Measurements from ENCODE around the gene AHR.

Gene AHR

DNA sequence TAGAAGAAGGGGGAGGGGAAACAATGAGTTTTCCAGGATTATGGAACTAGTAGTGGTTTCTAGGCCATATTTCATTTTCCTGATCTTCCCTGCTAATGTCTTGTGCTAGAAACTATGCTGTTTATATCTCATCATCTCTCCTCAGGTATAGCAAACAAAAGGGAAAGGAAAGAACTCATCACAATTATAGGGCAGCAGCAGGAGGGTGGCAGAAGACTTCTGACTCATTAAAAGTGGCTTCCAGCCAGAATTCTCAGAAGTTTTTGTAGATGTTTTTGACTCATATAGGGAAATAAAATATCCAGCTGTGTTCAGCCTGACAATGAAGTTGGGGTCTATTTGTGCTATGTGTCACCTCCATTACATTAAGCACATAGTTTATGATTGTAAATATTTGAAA is 6.5 kb downstream of the AHR start:
- peak in 1 of 2 donors; percentile 49 for DNase-seq

DNA sequence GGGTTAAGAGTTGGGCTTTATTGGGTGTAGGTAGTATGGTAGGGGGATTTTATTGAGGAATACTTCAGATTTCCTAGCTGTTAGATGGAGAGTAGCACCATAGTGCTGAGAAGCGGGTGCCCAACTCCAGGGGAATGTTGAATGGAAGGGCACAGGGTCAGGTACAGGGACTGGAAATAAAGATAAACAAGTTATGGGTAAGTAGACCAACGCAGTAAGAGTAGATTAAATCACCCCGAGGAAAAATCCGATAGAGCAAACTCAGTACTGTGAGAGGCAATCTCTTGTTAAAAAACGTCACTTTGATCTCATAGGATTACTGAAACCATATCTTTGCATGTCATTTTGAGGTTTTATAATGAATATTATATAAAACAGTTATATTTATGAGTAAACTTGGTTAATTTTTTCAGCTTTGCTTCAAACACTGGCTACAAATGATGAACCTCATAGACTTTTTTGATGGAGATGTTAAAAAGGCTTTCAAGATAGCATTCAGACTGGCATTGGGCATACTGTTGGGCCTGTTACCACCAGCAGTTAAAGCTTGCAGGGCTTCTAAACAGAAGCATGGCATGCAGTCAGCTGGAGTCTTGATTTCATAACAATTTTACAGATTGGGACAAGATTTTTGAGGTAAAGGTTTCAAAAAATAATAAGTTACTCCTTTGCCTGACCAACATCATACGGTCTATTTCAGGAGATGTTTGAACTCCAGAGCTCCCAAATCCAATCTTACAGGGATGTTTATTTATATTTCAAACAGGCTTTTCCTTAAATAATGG is 7.1 kb downstream of the AHR start:
- DNase-seq, result peak in 1 of 2 donors; percentile 26

DNA sequence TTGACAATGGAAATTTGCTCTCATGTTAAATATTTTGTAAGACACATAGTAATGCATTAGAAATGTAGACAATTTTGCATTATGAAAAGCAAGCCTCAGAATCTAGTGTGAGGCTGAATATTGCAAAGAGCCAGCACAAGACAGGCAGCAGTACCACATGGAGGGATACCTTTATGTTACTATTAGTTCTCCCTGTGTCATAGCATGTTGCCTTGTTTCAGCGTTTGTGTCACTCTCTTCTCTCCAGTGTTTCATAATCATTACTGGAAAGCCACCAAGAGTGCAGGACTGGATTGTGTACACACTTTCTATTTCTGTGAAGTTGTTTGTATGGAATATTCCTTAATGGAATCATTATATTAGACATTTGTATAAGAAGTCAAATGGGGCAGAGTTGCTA is 8.5 kb downstream of the AHR start:
- DNase-seq, result no peak

DNA sequence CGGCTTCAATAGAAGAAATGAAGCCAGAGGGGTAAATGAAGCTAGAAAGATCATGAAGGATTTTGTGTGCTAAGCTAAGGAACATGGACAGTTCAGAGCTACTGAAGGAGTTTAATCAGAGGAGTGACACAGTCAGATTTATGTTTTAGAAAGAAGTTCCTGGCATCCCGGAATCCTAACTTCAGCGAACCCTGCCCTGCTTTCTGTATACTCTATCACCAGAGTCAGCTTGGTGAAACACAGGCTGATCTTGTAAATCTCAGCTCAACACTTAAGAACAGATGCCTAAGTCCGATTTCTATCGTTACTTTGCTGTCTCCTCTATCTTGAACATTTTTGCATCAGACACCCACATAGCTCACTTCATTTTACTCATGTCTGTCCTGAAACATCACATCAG is 9.1 kb downstream of the AHR start:
- DNase-seq, result no peak

DNA sequence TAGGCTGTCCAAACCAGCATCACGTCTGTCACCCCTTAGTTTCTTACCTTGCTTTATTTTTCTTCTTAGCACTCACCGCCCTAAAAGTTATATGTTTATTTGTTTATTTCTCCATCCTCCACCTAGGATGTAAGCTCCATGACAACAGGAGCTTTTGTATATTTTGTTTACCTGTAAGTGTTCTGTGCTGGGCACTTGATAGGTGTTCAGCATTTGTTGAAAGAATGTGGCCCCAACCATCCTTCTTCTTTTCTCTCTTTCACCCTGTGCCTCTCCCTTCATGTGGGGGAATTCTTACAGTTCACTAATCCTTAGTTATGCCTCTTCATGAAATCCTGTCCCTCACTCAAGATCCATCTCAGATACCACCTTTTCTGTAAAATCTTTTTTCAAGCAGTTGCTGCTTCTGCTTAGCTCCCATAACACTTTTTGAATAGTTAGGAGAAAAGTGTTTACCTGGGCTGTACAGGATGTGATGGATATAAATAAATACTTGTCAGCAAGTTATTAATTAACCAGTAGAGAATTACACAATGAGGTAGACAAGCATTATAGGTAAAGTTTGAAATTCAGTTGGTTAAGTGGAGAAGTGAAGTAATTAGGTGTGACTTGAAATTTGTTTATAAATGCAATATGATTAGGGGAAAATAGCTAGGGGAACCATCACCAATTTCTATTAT is 9.7 kb downstream of the AHR start:
- peak in 1 of 2 donors; percentile 17 for DNase-seq

DNA sequence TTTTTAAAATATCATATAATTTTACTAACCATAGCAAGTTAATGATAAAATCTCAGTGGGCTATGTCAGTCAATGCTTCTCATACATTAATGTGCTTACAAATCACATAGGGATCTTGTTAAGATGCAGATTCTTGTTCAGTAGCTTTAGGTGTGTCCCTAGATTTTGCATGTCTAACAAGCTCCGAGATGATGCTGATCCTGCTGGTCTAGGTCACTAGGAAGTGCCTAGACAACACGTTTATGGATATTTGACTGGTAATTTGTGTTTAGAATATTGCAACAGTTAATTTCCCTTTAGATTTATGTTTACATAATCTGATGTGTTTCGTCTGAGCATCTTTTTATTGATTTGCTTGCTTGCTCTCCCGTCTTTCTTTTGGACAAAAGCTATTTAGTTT is 12.7 kb downstream of the AHR start:
- no peak for DNase-seq

DNA sequence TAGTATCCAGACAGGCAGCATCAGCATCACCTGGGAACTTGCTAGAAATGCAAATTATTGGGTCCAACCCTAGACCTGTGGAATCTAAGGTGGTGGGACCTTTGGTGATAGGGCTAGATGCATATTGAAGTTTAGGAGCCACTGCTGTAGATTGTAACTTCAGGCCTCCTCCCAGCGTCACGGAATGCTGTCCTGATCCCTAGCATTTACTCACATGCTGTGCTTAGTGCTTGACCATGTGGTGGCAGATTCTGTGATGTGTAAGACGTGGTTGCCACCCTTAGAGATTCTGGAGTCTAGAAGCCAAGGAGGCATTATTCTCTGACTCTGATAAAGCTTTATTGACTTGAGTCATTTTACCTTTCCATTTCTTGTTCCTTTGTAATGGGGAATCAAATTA is 13.5 kb downstream of the AHR start:
- DNase-seq, result no peak

DNA sequence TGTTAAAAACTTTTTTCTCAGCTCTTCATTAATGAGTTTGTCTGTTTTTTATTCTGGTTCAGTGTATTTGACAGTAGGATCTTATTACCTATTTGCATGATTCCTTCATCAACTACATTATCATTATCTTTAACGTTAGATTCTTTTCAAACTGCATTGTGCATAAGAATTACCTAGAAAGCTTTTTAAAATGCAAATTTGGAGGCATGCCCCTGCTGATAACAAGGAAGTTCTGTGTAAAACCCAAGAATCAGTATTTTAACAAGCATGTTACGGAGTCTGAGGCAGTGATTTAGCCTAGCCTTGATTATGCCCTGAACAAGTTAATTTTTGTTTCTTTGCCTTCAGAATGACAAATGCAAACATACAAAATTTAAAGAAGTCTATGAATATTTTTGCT is 14.2 kb downstream of the AHR start:
- no peak for DNase-seq

DNA sequence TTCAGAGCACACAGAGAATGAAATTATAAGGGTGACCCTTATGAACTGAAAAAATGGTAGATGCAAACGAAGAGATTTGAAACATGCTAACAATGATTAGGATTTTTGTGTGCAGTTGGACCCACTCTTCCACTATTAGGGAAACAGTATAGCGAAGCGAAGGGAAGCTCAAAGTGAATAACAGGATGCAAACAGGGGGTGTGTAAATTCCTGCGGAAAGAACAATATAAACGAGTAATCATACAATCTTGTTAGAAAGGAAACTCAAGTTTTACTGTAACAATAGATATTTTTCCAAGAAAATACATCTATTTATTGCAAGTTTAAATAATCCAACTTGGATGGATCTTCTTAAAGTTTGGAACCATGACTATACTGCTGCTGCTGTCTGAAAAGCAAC is 14.7 kb downstream of the AHR start:
- DNase-seq, result no peak

DNA sequence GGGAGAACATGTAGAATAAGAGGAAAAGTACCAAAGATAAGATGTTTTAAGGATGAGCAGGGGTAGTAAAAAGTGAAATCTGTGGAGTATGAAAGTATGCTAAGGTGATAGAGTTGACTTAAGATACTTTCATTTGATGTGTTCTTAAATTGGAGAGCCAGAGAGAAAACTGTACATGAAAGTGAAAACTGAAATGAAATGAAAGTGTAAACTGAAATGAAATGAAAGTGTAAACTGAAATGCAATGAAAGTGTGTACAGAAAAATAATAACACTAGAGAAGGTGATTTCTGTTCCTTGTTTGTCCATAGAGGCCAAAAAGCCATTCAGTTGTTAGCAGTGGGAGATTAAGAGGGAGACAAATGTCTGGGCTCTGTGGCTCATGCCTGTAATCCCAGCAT is 17.5 kb downstream of the AHR start:
- DNase-seq, result no peak

DNA sequence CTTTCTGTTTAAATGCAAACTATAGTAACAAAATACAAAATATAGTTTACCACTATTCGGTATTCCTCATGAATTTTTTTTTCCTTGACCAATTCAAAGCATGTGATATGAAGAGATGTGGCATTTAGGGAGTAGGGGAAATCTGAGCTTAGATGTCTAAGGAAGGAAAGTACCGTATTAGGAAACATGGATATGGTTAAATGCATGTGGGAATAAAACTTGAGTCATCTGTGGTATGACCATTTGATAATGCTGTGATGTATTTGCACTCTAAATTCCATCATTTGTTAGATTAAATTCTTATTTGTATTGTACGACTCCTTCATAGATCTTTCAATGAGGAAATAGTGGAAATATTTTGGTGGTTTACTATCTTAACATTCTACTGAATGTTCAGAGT is 19.7 kb downstream of the AHR start:
- DNase-seq, result no peak

DNA sequence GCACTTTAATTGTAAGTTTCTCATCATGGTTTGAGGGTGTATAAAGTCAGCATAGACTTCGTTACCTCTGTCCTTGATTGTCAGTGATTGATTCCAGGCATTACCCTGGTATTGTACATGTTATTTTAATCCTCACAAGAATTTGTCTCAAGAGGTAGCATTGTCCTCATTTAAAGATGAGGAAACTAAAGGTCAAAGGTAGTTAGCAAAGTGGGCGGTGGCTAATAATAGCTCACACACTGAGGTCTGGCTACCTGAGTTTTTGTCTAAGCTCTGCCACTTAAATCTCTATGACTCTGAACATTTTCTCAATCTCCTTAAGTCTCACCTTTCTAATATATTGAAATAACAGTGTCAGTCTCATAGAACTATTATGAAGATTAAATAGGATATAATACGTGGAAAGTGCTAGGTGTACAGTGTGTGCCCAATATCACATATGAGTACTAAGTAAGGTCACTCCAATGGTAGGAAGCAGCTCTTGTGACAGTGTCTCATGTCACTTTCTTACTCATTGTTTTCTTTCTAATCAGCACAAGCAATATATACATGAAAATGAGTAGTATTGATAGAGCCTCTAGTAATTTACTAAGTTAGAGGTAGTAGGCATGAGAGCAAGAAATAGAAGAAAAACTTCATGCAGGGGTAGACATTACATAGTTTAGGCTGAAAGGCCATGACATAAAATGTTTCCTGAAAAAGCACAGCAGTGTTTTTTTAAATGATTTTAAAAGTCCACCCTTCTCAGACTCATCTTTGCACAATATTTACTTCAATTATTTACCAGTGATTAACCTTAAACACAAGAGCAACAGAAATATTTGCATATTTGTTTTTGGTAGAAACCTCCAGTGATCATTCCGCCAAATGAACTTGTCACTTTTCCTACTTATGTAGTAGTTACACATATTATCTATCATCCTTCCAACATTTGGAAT is 21.0 kb downstream of the AHR start:
- DNase-seq, result no peak

DNA sequence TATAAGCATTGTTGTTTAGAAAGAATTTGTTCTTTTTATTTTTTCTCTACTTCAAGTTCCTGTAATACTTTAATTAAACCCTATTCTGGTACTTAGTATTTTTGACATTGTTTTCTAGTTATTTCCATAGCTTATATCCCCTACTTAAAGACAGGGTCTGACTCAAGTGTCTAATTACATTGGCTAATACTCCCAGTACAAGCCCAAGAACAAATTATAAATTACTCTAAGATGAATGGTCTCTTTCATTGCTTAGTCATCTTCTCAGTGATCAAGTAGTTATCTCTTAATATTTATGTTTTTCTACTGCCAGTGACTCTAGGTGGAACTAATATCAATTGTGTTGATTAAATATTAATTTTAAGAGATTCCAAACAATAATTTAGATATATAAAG is 21.6 kb downstream of the AHR start:
- no peak for DNase-seq

DNA sequence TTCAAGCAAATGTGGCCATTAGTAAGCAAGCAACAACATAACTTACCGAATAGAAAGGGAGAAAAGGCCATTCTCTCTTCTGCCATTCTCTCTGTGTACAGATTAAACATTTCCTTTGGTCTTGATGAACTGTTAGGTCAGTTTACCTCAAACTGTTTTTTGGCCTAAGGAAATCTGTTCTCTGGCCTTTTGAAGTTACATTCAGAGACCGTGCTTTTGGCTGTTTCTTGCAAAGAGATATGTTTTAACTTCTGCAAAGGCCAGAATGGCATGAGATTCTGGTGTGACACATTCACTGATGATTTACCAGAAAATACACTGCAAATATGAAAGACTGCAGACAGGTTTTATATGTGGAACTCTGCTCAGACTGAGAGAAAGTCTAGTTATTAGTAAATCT is 22.2 kb downstream of the AHR start:
- DNase-seq, result no peak

DNA sequence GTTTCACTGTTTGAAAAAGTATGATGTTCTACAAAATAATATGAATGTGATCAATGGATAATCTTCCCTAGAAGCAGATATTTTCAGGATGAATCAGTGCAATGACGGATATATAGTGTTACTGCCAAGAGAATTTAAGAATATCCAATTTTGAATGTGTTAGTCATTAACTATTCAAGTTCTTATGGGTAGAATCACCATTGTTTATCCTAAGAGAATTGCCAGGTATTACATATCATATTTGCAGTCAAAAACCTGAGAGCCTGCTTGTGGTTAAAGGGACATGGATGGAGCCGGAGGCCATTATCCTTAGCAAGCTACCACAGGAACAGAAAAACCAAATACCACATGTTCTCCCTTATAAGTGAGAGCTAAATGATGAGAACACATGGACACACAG is 26.9 kb downstream of the AHR start:
- DNase-seq, result no peak

DNA sequence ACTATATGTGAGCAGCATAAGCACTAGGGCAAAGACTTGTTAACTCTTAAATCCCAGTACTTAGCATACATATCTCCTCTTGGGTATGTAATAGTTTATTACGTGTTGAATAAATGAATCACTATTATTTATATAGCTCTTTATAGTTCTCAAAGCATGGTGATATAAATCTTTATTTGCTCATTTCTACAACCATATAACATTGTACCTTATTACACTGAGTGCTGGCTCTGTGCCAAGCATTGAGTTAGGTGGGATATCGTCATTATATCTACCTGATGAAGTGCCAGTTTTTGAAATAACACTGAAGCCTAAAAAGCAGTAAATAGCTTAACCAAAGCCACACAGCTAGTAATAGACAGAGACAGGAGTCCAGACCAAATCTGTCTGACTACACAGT is 27.9 kb downstream of the AHR start:
- DNase-seq, result no peak

DNA sequence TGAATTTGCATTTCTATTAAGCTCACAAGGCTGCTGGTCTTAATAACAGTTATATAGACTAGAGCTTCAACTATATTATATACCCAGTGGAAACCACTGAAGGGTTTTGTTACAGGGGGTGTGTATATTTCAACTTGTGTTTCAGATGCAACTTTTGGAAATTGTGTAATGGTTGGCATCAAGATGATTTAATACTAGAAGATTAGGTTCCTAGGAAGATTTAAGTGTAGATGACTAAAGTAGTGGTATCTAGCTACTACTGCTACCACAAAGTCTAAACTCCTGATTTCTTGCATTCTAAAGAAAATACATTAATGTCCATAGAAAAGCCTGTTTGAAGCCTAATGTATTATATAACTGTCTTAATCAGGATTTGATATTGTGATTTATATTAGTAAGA is 30.2 kb downstream of the AHR start:
- no peak for DNase-seq

DNA sequence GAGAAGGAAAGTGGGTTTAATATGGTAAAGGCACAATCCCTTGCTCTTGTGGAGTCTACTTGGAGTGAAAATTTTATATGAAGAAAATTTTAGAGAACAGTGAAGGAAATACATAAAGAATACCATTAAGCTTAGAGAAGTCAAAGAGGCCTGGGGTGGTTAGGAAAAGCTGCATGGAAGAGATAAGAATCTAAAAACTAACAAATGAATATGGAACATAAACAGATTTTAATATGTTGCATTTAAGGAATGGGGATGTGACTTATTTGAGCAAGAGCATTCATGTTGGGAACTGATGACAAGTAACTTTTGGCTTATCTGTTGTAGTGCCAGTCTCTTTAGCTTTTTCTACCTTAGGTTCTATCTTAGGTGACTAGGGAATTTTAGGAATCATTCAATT is 31.0 kb downstream of the AHR start:
- DNase-seq, result no peak

DNA sequence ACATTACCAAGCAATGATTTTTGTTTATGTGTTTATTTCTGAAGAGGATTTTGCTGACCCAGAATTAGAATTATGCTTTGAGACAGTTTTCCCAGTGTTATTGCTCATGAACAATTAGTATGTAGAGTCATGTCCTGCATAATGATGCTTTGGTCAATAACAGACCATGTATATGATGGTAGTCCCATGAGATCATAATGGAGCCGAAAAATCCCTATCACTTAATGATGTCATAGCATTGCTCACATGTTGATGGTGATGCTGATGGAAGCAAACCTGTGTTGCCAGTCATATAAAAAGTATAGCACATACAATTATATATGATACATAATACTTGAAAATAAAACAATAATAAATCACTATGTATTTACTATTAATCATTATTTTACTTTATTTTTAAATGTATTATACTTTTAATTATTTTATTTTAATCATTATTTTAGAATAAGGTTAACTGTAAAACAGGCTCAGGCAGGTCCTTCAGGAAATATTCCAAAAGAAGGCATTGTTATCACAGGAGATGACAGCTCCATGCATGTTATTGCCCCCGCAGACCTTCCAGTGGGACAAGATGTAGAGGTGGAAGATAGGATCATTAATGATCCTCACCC is 33.5 kb downstream of the AHR start:
- no peak for DNase-seq

DNA sequence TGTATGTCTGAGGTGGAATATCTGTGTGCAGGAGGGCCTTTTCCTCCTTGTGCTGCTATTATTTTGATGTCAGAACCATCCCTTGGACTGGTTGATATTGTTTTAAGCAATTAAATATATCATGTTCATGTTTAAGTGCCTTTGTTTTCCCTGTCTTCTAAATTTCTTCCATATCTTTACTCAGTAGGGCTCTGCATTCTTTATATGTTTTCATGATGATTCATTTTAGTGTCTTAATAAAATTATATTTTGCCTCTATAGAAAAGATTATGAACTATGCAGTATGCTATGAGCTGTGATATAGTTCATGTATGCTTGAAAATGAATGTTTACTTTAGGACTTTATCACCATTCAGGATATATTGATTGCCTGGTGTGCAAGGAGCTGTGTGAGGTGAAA is 34.8 kb downstream of the AHR start:
- DNase-seq, result no peak

DNA sequence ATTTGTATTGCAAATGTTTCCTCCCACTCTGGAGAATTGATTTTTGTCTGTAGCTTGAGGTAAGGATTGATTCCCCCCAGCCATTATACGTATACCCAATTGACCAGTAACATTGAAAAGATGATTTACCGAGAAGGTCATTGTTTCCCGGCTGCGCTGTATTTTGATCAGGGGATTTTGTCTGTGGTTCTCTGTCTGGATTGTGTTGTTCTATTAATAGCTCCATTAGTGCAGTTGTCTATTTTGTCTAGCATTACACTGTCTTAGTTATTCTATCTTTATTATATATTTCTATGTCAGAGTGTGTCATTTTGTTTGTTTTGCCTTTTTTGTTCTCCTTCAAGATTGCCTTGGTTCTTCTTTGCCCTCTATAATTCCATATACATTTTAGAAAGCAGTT is 37.7 kb downstream of the AHR start:
- no peak for DNase-seq

DNA sequence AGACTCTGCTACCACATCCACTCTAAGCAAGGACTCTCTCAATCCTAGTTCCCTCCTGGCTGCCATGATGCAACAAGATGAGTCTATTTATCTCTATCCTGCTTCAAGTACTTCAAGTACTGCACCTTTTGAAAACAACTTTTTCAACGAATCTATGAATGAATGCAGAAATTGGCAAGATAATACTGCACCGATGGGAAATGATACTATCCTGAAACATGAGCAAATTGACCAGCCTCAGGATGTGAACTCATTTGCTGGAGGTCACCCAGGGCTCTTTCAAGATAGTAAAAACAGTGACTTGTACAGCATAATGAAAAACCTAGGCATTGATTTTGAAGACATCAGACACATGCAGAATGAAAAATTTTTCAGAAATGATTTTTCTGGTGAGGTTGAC is 40.7 kb downstream of the AHR start:
- DNase-seq, result no peak

DNA sequence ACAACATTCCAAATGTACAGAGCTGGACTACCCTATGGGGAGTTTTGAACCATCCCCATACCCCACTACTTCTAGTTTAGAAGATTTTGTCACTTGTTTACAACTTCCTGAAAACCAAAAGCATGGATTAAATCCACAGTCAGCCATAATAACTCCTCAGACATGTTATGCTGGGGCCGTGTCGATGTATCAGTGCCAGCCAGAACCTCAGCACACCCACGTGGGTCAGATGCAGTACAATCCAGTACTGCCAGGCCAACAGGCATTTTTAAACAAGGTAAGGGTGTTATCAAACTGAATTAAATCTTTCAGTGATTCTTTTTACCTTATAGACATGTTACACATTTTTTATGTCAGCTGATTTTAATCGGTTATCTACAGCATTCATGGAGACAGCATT is 41.5 kb downstream of the AHR start:
- no peak for DNase-seq

All from CD4-positive, alpha-beta T cell treated with Interleukin-4 for 1 hour (primary cell).